Measurements from ENCODE around the gene LDHD. TPM values are rescaled to one million over a fixed set of nuclear protein-coding genes. Genes with fewer than 3 reads are reported as not detected.

Gene LDHD
- total and polyA plus RNA-seq, 2 donors from 2014 or later, result 14.7 to 73.3 TPM

DNA sequence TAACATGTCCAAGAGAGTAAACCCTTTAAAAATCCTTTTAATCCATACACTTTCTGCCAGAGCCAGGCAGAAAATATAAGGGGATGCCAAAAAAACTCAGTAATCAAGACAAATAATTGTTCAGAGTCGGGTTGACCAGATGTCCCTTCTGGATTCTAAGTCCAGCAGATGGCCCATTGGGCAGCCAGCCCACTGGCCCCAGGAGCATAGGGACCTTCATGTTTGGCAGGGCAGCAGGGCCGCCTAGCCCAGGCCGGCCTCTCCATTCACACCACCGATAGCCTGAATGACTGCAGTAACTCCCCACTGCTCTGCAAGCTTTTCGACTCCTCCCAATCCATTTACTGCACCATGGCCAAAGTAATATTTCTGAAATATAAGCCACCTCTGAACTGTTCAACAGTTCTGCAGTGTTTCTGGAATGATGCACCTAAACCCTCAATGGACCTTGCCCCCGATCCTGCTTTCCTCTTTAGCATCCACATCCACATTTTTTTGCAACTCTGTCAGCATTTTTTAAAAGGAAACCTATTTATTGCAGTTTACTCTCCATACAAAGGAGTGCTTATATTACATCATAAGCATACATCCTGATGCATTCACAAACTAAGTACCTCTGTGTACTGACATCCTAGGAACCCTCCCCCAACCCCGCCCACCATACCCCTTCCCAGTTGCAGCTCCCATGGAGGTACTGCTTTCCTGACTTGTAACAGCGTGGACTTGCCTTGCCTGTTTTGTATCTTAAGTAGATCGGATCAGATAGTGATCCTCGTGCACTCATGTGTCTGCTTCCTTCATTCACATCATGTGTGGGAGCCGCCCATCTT is 46.4 kb downstream of the LDHD start:
- peak overlapping the region in 1 of 2 donors; percentile 5 for H3K27ac ChIP-seq (ENCODE audit: low read depth in 2 of 2, low read length in 2 of 2)
- no peak overlapping the region for H3K4me3 ChIP-seq (ENCODE audit: low read length in 3 of 3)
- H3K9me3 ChIP-seq (ENCODE audit: control insufficient read depth in 2 of 3, insufficient read depth in 1 of 3, low read length in 3 of 3), result no peaks in the 10 kb centered on the region
- intact Hi-C loops (cut with DNase I), result no loop called here
- no peak for FAIRE-seq
- H3K4me1 ChIP-seq (ENCODE audit: control insufficient read depth in 2 of 3, insufficient read depth in 2 of 3, low read depth in 1 of 3, low read length in 3 of 3), result peaks cover 0 to 19% (median 14%) of the 10 kb centered on the region in 3 donors
- no peaks in the 10 kb centered on the region for H3K36me3 ChIP-seq (ENCODE audit: control insufficient read depth in 2 of 3, insufficient read depth in 3 of 3, low read length in 3 of 3)
- TF ChIP-seq, protein P1, sequence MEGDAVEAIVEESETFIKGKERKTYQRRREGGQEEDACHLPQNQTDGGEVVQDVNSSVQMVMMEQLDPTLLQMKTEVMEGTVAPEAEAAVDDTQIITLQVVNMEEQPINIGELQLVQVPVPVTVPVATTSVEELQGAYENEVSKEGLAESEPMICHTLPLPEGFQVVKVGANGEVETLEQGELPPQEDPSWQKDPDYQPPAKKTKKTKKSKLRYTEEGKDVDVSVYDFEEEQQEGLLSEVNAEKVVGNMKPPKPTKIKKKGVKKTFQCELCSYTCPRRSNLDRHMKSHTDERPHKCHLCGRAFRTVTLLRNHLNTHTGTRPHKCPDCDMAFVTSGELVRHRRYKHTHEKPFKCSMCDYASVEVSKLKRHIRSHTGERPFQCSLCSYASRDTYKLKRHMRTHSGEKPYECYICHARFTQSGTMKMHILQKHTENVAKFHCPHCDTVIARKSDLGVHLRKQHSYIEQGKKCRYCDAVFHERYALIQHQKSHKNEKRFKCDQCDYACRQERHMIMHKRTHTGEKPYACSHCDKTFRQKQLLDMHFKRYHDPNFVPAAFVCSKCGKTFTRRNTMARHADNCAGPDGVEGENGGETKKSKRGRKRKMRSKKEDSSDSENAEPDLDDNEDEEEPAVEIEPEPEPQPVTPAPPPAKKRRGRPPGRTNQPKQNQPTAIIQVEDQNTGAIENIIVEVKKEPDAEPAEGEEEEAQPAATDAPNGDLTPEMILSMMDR (IDR thresholded peaks at IDR 0.05; ENCODE audit: borderline replicate concordance, extremely low read depth, insufficient read depth), result no peak
- H3K9ac ChIP-seq (ENCODE audit: low read length in 3 of 3), result no peak overlapping the region
- H3K27me3 ChIP-seq (ENCODE audit: control insufficient read depth, insufficient read depth, low read length), result no peaks in the 10 kb centered on the region
- DNase-seq, result no peak

DNA sequence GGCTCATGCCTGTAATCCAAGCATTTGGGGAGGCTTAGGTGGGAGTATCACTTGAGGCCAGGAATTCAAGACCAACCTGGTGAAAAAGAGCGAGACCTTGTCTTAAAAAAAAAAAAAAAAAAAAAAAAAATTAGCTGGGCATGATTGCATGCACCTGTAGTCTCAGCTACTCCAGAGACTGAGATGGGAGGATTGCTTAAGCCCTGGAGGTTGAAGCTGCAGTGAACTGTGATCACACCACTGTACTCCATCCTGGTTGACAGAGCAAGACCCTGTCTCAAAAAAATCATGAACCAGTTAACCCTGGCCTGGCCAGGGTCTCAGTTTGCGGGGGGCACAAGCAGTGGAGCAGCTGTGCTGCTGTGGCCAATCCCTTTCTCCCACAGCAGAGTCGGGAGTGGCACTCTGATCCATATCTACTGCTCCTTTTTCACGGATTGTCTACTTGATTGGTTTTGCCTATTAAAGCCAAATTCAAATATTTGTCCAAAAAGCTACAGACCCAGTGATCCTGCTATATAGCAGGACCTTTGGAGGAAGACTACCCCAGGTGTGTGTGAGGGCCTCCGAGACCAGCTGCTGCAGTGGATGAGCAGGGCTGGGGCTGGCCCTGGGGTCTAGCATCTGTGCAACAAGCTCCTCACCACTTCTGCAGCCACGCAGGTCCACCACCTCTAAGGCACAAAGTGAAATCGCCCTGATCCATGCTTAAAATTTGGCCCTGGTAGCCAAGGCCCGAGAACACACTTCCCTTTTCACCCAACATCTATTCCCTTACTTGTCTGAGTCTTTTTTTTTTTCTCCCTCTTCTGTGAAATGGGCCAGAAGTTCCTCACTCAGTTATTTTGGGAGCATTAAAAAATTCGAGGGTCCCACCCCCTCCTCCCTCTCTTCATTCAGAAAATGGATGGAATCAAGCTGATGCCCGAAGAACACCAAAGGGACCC is 48.2 kb downstream of the LDHD start:
- no peak for FAIRE-seq
- Histone ChIP-seq H3K4me1 (ENCODE audit: control insufficient read depth in 2 of 3, insufficient read depth in 2 of 3, low read depth in 1 of 3, low read length in 3 of 3) (peaks cover 0 to 19% (median 12%) of the 10 kb centered on the region in 3 donors), H3K36me3 (ENCODE audit: control insufficient read depth in 2 of 3, insufficient read depth in 3 of 3, low read length in 3 of 3) (no peaks in the 10 kb centered on the region), H3K27me3 (ENCODE audit: control insufficient read depth, insufficient read depth, low read length) (no peaks in the 10 kb centered on the region), H3K9ac (ENCODE audit: low read length in 3 of 3) (no peak overlapping the region), H3K9me3 (ENCODE audit: control insufficient read depth in 2 of 3, insufficient read depth in 1 of 3, low read length in 3 of 3) (no peaks in the 10 kb centered on the region), H3K4me3 (ENCODE audit: low read length in 3 of 3) (no peak overlapping the region), H3K27ac (ENCODE audit: low read depth in 2 of 2, low read length in 2 of 2) (no peak overlapping the region)
- TF ChIP-seq, protein P1 (IDR thresholded peaks at IDR 0.05; ENCODE audit: borderline replicate concordance, extremely low read depth, insufficient read depth), result no peak
- DNase-seq, result no peak
- intact Hi-C loops (cut with DNase I), result no loop called here

DNA sequence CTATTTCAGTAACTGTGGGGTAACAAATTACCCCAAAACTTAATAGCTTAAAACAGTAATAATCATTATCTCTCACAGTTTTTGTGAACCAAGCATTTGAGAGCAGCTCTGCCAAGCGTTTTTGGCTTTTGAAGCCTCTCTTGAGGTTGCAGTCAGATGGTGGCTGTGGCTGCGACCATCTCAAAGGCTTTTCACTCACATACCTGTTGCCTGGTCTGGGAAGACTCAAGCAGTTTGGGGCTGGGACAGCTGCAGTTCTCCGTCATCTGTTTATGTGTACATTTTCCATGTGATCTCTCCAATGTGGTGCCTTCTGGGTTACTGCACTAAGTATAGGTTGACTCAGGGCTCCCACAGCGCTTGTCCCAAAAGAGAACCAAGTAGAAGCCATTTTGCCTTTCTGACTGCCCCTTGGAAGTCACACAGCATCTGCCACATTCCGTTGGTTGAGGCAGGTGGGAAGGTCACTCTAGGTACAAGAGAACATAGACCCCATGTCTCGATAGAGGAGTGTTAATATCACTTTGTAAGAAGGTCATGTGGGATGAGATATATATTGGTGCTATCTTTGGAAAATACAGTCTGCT is 49.6 kb downstream of the LDHD start:
- intact Hi-C loops (cut with DNase I), result no loop called here
- DNase-seq (no peak), FAIRE-seq (no peak)
- TF ChIP-seq, protein P1 (IDR thresholded peaks at IDR 0.05; ENCODE audit: borderline replicate concordance, extremely low read depth, insufficient read depth), result no peak
- no peaks in the 10 kb centered on the region for H3K36me3 ChIP-seq (ENCODE audit: control insufficient read depth in 2 of 3, insufficient read depth in 3 of 3, low read length in 3 of 3)
- no peak overlapping the region for H3K9ac ChIP-seq (ENCODE audit: low read length in 3 of 3)
- no peak overlapping the region for H3K4me3 ChIP-seq (ENCODE audit: low read length in 3 of 3)
- H3K27me3 ChIP-seq (ENCODE audit: control insufficient read depth, insufficient read depth, low read length), result no peaks in the 10 kb centered on the region
- no peaks in the 10 kb centered on the region for H3K9me3 ChIP-seq (ENCODE audit: control insufficient read depth in 2 of 3, insufficient read depth in 1 of 3, low read length in 3 of 3)
- no peak overlapping the region for H3K27ac ChIP-seq (ENCODE audit: low read depth in 2 of 2, low read length in 2 of 2)
- peaks cover 0 to 25% (median 17%) of the 10 kb centered on the region in 3 donors for H3K4me1 ChIP-seq (ENCODE audit: control insufficient read depth in 2 of 3, insufficient read depth in 2 of 3, low read depth in 1 of 3, low read length in 3 of 3)
